OCI-LY3 (cell line): ENCODE measurements around the gene ACE.
A peak's percentile ranks its signal among the peaks of the same experiment; 100 is the strongest.

ENCODE experiments used
- H2AFZ ChIP-seq: fragments of 200-600, 300-600 bp; shearing (Covaris generic); 2 replicates; pipeline ENCODE4 v1.6.0; 2014; ENCODE audit warnings: antibody characterized with exemption, low read depth, low read length
- H3K27ac ChIP-seq: fragments of 200-600, 300-600 bp; sonication (generic); 2 replicates; pipeline ENCODE4 v1.5.1; 2014; ENCODE audit warnings: mild to moderate bottlenecking, low read length, moderate library complexity, mixed read lengths
- H3K27me3 ChIP-seq: fragments of 200-600, 300-600 bp; sonication (generic); 2 replicates; pipeline ENCODE4 v1.6.1; 2014; ENCODE audit warnings: low read depth, low read length, mixed read lengths
- H3K36me3 ChIP-seq: fragments of 200-600, 300-600 bp; sonication (generic); replicated peaks from 2 replicates; pipeline ENCODE3; 2014; ENCODE audit warnings: low read depth, low read length, mixed read lengths
- H3K4me1 ChIP-seq: fragments of 300-600, 200-600 bp; sonication (generic); 2 replicates; pipeline ENCODE4 v1.6.1; 2014; ENCODE audit warnings: low read length, mixed read lengths
- H3K4me2 ChIP-seq: fragments of 200-600, 300-600 bp; sonication (generic); 2 replicates; pipeline ENCODE4 v1.6.1; 2014; ENCODE audit warnings: low read length, mixed read lengths
- H3K4me3 ChIP-seq: fragments of 300-600, 200-600 bp; sonication (generic); 2 replicates; pipeline ENCODE4 v1.5.1; 2014; ENCODE audit warnings: antibody characterized with exemption, mild to moderate bottlenecking, low read length, moderate library complexity
- H3K79me2 ChIP-seq: fragments of 300-600, 200-600 bp; shearing (Covaris generic); 2 replicates; pipeline ENCODE4 v1.6.1; 2014; ENCODE audit warnings: mild to moderate bottlenecking, low read length, mixed read lengths
- H3K9ac ChIP-seq: fragments of 300-600, 200-600 bp; shearing (Covaris generic); 2 replicates; pipeline ENCODE4 v1.6.0; 2014; ENCODE audit warnings: mild to moderate bottlenecking, low read length, moderate library complexity
- H3K9me3 ChIP-seq: fragments of 200-600, 300-600 bp; shearing (Covaris generic); 2 replicates; pipeline ENCODE4 v1.6.1; 2014; ENCODE audit warnings: low read length, mixed read lengths; ENCODE audit not compliant: insufficient read depth
- H4K20me1 ChIP-seq: fragments of 200-600, 300-600 bp; sonication (generic); 2 replicates; pipeline ENCODE4 v1.6.1; 2016; ENCODE audit warnings: low read length, mixed read lengths; ENCODE audit not compliant: insufficient read depth
- EZH2phosphoT487 ChIP-seq: fragments of 200-600 bp; shearing (Covaris generic); IDR thresholded peaks from 2 replicates; pipeline ENCODE4 v1.6.1; 2018; ENCODE audit warnings: antibody characterized with exemption, mixed run types, low read depth
- TF ChIP-seq, protein P1 (sequence below): fragments of 200-600, 300-600 bp; sonication (generic); IDR thresholded peaks from 2 replicates; pipeline ENCODE4 v1.5.1; 2014; ENCODE audit warnings: antibody characterized with exemption, low read length, low read depth

The ACE gene

DNA sequence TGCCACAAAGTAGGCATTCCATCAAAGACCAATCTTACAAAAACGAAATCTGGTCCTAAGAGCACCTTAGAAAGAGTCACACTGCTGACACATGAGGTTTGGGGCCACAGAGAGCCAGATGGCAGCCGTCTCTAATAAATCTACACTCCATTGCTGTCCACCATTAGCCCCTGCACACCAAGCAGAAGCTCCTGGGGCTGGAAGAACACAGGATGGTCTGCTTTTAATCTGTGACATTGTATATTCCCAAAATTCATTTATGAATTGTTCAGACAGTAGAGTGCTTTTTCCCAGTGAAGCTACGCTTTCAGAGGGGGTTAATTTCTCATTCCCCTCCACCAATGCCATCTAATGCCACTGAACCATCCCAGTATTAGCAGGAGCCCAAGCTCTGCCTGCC lies 32.4 kb upstream of the ACE start:
- Histone ChIP-seq H4K20me1 (no peaks in the 10 kb centered on the region), H3K9me3 (no peaks in the 10 kb centered on the region), H3K4me1 (peaks cover 9% of the 10 kb centered on the region), H3K27ac (no peak overlapping the region), H3K27me3 (no peaks in the 10 kb centered on the region), H3K79me2 (no peaks in the 10 kb centered on the region), H2AFZ (no peak overlapping the region), H3K4me3 (no peak overlapping the region), H3K36me3 (no peaks in the 10 kb centered on the region), H3K4me2 (no peak overlapping the region), H3K9ac (no peak overlapping the region)
- TF ChIP-seq, protein P1, sequence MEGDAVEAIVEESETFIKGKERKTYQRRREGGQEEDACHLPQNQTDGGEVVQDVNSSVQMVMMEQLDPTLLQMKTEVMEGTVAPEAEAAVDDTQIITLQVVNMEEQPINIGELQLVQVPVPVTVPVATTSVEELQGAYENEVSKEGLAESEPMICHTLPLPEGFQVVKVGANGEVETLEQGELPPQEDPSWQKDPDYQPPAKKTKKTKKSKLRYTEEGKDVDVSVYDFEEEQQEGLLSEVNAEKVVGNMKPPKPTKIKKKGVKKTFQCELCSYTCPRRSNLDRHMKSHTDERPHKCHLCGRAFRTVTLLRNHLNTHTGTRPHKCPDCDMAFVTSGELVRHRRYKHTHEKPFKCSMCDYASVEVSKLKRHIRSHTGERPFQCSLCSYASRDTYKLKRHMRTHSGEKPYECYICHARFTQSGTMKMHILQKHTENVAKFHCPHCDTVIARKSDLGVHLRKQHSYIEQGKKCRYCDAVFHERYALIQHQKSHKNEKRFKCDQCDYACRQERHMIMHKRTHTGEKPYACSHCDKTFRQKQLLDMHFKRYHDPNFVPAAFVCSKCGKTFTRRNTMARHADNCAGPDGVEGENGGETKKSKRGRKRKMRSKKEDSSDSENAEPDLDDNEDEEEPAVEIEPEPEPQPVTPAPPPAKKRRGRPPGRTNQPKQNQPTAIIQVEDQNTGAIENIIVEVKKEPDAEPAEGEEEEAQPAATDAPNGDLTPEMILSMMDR = no peak
- TF ChIP-seq EZH2phosphoT487 = no peak

DNA sequence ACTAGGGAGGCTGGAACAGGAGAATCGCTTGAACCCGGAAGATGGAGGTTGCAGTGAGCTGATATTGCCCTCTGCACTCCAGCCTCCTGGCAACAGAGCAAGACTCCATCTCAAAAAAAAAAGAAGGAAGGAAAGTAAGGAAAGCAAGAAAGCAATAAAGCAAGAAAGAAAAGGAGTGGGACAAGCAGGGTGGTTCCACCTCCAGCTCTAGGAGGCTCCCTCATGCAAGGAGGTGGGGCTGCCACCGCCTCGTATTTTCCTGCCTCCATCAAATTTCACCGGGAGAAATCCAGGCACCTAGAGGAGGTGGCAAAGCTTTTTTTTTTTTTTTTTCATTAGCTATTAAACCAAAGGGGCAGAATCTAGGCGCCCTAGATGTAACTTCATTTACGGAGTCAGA lies 31.8 kb upstream of the ACE start:
- Histone ChIP-seq H3K4me2 (peak overlapping the region; percentile 97), H2AFZ (no peak overlapping the region), H3K36me3 (no peaks in the 10 kb centered on the region), H3K9me3 (no peaks in the 10 kb centered on the region), H3K79me2 (no peaks in the 10 kb centered on the region), H3K27me3 (no peaks in the 10 kb centered on the region), H3K27ac (no peak overlapping the region), H3K9ac (peak overlapping the region; percentile 79; the same call in 1 of the 2 replicates), H4K20me1 (no peaks in the 10 kb centered on the region), H3K4me3 (peak overlapping the region; percentile 96), H3K4me1 (peaks cover 9% of the 10 kb centered on the region)
- TF ChIP-seq EZH2phosphoT487 = no peak
- TF ChIP-seq, protein P1 = no peak

DNA sequence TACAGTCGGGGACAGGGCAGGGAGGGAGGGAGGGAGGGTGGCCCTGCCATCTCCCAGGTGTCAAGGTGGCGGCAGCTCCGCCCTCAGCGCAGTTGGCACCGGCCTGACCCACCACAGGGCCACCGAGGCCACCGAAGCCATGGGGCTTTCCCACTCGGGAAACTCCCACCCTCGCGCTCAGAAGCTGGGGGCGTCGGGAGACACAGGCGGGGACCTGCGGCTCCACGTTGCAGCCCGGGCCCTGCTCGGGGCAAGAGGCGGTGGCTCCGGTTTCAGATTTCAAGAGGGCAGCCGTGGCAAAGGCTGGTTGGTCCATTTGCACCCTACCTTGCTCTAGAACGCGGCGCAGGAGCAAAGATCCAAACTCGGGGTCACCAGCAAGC lies 31.3 kb upstream of the ACE start:
- TF ChIP-seq EZH2phosphoT487 = no peak
- TF ChIP-seq, protein P1 = no peak
- H3K27ac ChIP-seq = peak overlapping the region; percentile 29; the same call in 1 of the 2 replicates
- no peaks in the 10 kb centered on the region for H3K27me3 ChIP-seq
- H3K9me3 ChIP-seq = no peaks in the 10 kb centered on the region
- no peaks in the 10 kb centered on the region for H4K20me1 ChIP-seq
- peak overlapping the region; percentile 97 for H3K4me2 ChIP-seq
- H3K9ac ChIP-seq = peak overlapping the region; percentile 79
- peak overlapping the region; percentile 96 for H2AFZ ChIP-seq
- H3K4me3 ChIP-seq = peak overlapping the region; percentile 96
- no peaks in the 10 kb centered on the region for H3K36me3 ChIP-seq
- H3K79me2 ChIP-seq = no peaks in the 10 kb centered on the region
- H3K4me1 ChIP-seq = peaks cover 9% of the 10 kb centered on the region

DNA sequence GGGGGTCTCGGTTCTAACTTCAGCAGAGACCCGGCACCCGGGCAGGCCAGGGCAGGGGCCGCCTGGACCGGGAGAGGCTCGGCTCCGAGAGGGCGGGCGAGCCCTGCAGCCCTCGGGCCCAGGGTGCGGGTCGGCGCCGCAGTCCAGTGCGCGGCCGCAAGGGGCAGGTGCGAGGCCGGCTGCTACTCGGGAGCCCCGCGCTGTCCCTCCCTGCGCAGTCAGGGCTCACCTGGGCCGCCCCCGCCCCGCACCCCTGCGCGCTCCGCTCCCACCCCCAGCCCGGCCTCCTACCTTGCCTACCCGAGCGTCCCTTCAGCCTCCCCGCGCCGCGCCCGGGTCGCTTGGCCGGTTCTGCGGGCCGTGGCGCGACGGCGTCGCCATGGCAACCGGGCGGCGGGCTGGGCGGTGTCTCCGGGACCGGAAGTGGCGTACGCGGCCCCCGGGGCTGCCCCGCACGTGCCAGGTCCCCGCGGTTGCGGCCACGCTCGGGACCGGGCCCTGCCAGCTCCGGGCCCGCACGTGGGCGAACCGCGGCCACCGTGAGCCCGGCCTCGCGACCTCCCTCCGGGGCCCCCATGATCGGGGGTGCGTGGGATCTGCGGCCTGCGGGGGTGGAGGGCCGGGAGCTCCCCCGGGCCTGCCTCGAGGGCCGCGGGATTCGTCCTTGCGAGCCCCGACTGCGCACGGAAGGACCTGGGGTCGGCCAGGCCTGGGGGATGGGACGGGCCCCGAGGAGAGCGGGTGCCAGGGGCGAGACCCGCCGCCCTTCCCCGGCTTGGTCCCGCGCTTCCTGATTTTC lies 30.7 kb upstream of the ACE start, which contains the start of gene CYB561:
Gene CYB561 (minus strand): TSS at position 353 of the 799 bp plus-strand sequence. CDS start 8,759 bp downstream, outside the sequence.
- no peaks in the 10 kb centered on the region for H3K9me3 ChIP-seq
- H3K36me3 ChIP-seq = no peaks in the 10 kb centered on the region
- TF ChIP-seq EZH2phosphoT487 = no peak
- TF ChIP-seq, protein P1 = peak; percentile 28; the same call in 1 of the 2 replicates
- H3K79me2 ChIP-seq = no peaks in the 10 kb centered on the region
- H3K27ac ChIP-seq = peak within 1 kb of the TSS; percentile 49
- H3K27me3 ChIP-seq = no peaks in the 10 kb centered on the region
- peaks cover 9% of the 10 kb centered on the region for H3K4me1 ChIP-seq
- no peaks in the 10 kb centered on the region for H4K20me1 ChIP-seq
- peak within 1 kb of the TSS; percentile 96 for H3K4me3 ChIP-seq
- peak within 1 kb of the TSS; percentile 96 for H2AFZ ChIP-seq
- H3K4me2 ChIP-seq = peak within 1 kb of the TSS; percentile 97
- peak within 1 kb of the TSS; percentile 79 for H3K9ac ChIP-seq
